ENCODE measurements around the gene MYO1E.
"Not testable (repeated sequence)": the region's sequence is repeated elsewhere in the genome, so short reads cannot be mapped to it uniquely, and the experiment has no call there.

MYO1E gene

DNA sequence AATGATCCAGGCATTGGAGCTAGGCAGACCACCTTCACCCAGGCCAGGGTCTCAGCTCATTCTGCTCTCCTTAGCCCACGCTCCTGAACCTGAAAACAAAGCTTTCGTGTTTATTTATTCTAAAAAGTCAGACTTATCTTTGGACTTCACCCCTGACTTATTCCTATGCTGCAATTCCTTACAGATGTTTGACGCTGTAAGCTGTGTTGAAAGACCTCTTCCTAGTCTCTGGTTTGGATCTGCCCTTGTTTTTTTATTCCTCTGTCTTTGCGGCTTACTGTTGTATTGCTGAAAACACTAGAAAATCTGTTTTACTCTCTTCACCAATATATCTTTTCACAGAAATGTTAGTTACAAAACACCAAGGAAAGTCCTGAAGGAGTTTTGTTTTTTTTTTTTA, 206.5 kb downstream of the MYO1E start:
- ATAC-seq: no peak

DNA sequence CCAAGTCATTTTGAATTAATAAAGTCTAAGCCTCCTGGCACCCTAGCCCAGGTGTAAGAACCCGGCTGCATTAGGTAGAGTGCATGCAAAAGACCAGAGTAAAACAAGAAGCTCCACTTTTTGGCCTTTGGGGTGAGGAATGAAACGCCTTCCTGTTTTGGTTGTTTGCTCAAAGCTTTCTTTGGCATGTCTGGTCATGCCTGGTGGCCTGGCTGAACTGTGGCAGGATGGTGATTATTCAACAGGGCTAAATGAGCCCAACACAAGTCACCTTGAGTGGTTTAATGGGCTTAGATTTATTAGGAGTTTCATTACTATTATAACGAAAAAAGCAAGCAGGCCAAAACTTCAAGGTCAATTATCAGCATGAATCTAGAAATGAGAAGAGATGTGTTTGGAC, 206.9 kb downstream of the MYO1E start:
- no peak for TF ChIP-seq ISL1 (CRISPR knock-in tag; IDR thresholded peaks at IDR 0.05)
- TF ChIP-seq PPARA (CRISPR knock-in tag; IDR thresholded peaks at IDR 0.05; ENCODE audit: borderline replicate concordance): no peak
- ATAC-seq: no peak

More for the DNA sequence above, 206.5 kb downstream of the MYO1E start:
- TF ChIP-seq ISL1 (CRISPR knock-in tag; IDR thresholded peaks at IDR 0.05): no peak
- TF ChIP-seq ZNF70 (CRISPR knock-in tag; IDR thresholded peaks at IDR 0.05): no peak
- TF ChIP-seq ZNF8 (CRISPR knock-in tag; IDR thresholded peaks at IDR 0.05): no peak
- TF ChIP-seq ZC3H10 (CRISPR knock-in tag; IDR thresholded peaks at IDR 0.05): no peak
- no peak for TF ChIP-seq PPARA (CRISPR knock-in tag; IDR thresholded peaks at IDR 0.05; ENCODE audit: borderline replicate concordance)
- TF ChIP-seq, protein P1, sequence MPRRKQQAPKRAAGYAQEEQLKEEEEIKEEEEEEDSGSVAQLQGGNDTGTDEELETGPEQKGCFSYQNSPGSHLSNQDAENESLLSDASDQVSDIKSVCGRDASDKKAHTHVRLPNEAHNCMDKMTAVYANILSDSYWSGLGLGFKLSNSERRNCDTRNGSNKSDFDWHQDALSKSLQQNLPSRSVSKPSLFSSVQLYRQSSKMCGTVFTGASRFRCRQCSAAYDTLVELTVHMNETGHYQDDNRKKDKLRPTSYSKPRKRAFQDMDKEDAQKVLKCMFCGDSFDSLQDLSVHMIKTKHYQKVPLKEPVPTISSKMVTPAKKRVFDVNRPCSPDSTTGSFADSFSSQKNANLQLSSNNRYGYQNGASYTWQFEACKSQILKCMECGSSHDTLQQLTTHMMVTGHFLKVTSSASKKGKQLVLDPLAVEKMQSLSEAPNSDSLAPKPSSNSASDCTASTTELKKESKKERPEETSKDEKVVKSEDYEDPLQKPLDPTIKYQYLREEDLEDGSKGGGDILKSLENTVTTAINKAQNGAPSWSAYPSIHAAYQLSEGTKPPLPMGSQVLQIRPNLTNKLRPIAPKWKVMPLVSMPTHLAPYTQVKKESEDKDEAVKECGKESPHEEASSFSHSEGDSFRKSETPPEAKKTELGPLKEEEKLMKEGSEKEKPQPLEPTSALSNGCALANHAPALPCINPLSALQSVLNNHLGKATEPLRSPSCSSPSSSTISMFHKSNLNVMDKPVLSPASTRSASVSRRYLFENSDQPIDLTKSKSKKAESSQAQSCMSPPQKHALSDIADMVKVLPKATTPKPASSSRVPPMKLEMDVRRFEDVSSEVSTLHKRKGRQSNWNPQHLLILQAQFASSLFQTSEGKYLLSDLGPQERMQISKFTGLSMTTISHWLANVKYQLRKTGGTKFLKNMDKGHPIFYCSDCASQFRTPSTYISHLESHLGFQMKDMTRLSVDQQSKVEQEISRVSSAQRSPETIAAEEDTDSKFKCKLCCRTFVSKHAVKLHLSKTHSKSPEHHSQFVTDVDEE (CRISPR knock-in tag; IDR thresholded peaks at IDR 0.05): no peak
- no peak for TF ChIP-seq OSR1 (CRISPR knock-in tag; IDR thresholded peaks at IDR 0.05)
- no peak for TF ChIP-seq BACH2 (CRISPR knock-in tag; IDR thresholded peaks at IDR 0.05; ENCODE audit: borderline replicate concordance)
- no peak for TF ChIP-seq ZFP30 (CRISPR knock-in tag; IDR thresholded peaks at IDR 0.05)
- no peak for TF ChIP-seq ZFP3 (CRISPR knock-in tag; IDR thresholded peaks at IDR 0.05)
- TF ChIP-seq, protein P2, sequence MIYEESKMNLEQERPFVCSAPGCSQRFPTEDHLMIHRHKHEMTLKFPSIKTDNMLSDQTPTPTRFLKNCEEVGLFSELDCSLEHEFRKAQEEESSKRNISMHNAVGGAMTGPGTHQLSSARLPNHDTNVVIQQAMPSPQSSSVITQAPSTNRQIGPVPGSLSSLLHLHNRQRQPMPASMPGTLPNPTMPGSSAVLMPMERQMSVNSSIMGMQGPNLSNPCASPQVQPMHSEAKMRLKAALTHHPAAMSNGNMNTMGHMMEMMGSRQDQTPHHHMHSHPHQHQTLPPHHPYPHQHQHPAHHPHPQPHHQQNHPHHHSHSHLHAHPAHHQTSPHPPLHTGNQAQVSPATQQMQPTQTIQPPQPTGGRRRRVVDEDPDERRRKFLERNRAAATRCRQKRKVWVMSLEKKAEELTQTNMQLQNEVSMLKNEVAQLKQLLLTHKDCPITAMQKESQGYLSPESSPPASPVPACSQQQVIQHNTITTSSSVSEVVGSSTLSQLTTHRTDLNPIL (CRISPR knock-in tag; IDR thresholded peaks at IDR 0.05; ENCODE audit: low read depth): no peak
- TF ChIP-seq, protein P3, sequence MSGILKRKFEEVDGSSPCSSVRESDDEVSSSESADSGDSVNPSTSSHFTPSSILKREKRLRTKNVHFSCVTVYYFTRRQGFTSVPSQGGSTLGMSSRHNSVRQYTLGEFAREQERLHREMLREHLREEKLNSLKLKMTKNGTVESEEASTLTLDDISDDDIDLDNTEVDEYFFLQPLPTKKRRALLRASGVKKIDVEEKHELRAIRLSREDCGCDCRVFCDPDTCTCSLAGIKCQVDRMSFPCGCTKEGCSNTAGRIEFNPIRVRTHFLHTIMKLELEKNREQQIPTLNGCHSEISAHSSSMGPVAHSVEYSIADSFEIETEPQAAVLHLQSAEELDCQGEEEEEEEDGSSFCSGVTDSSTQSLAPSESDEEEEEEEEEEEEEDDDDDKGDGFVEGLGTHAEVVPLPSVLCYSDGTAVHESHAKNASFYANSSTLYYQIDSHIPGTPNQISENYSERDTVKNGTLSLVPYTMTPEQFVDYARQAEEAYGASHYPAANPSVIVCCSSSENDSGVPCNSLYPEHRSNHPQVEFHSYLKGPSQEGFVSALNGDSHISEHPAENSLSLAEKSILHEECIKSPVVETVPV (CRISPR knock-in tag; IDR thresholded peaks at IDR 0.05): no peak
- TF ChIP-seq, protein P4, sequence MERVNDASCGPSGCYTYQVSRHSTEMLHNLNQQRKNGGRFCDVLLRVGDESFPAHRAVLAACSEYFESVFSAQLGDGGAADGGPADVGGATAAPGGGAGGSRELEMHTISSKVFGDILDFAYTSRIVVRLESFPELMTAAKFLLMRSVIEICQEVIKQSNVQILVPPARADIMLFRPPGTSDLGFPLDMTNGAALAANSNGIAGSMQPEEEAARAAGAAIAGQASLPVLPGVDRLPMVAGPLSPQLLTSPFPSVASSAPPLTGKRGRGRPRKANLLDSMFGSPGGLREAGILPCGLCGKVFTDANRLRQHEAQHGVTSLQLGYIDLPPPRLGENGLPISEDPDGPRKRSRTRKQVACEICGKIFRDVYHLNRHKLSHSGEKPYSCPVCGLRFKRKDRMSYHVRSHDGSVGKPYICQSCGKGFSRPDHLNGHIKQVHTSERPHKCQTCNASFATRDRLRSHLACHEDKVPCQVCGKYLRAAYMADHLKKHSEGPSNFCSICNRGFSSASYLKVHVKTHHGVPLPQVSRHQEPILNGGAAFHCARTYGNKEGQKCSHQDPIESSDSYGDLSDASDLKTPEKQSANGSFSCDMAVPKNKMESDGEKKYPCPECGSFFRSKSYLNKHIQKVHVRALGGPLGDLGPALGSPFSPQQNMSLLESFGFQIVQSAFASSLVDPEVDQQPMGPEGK (CRISPR knock-in tag; IDR thresholded peaks at IDR 0.05; ENCODE audit: borderline replicate concordance): no peak
- no peak for TF ChIP-seq TCF4 (CRISPR knock-in tag; IDR thresholded peaks at IDR 0.05; ENCODE audit: borderline replicate concordance)
- TF ChIP-seq ARNTL (CRISPR knock-in tag; IDR thresholded peaks at IDR 0.05; ENCODE audit: borderline replicate concordance, low read depth): no peak
- no peak for TF ChIP-seq ZNF565 (CRISPR knock-in tag; conservative IDR thresholded peaks at IDR 0.05; ENCODE audit: low read depth)
- TF ChIP-seq SNAI2 (CRISPR knock-in tag; IDR thresholded peaks at IDR 0.05): no peak
- TF ChIP-seq RARB (CRISPR knock-in tag; IDR thresholded peaks at IDR 0.05): no peak
- TF ChIP-seq, protein P5, sequence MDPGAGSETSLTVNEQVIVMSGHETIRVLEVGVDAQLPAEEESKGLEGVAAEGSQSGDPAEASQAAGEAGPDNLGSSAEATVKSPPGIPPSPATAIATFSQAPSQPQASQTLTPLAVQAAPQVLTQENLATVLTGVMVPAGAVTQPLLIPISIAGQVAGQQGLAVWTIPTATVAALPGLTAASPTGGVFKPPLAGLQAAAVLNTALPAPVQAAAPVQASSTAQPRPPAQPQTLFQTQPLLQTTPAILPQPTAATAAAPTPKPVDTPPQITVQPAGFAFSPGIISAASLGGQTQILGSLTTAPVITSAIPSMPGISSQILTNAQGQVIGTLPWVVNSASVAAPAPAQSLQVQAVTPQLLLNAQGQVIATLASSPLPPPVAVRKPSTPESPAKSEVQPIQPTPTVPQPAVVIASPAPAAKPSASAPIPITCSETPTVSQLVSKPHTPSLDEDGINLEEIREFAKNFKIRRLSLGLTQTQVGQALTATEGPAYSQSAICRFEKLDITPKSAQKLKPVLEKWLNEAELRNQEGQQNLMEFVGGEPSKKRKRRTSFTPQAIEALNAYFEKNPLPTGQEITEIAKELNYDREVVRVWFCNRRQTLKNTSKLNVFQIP (CRISPR knock-in tag; IDR thresholded peaks at IDR 0.05; ENCODE audit: borderline replicate concordance, low read depth): no peak
- TF ChIP-seq GLIS3 (CRISPR knock-in tag; IDR thresholded peaks at IDR 0.05): no peak

DNA sequence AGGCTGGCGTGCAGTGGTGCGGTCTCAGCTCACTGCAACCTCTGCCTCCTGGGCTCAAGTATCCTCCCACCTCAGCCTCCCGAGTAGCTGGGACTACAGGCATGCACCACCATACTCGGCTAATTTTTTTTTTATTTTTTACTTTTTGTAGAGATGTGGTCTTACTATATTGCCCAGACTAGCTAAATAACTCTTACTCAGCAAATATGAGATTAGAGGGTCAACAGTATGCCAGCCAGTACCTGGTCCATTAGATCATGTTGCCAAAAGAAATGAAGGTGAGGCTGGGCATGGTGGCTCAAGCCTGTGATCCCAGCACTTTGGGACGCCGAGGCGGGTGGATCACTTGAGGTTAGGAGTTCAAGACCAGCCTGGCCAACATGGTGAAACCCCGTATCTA, 210.6 kb downstream of the MYO1E start:
- ATAC-seq: not testable (repeated sequence)
